ENCODE measurements around the gene JMJD4. TPM values are rescaled to one million over a fixed set of nuclear protein-coding genes. Genes with fewer than 3 reads are reported as not detected.
A peak's percentile ranks its signal among the peaks of the same experiment; 100 is the strongest.

JMJD4 gene
- total and polyA plus RNA-seq, 9 of the 15 experiments (the other 6 are each of a cell fraction or from before 2014, with no cell fraction given) = 1.4 to 42.6 (median 29.2) TPM

DNA sequence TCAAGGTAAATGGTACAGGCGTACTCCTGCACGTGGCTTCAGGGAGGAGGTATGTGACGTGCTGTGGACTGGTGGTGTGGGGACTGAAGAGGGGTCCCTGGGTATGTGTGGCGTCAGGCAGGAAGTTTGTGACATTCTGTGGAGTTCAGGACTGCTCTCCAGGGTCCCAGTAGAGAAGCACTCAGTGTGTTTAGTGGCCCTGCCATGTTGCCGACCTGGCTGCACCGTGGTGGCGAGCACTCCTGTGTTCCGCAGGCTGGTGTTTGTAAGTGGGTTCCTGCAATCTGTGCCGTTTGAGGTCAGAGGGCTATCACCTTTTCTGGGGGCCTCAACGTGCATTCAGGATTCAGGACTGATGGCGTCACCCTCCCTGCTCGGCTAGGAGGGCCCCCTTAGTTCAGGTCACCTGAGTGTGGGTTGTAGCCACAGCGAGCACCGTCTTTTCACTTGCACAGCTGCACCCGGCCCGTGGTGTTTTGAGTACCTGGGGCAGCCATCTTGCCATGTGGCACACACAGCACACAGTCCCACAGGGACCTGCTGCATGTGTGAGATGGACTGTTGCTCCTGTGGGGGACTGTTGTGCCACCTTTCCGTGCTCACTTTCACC, 26.6 kb upstream of the JMJD4 start:
- Histone ChIP-seq H3K9me1 (ENCODE audit: control insufficient read depth, insufficient read depth, low read length) (peaks cover 10% of the 10 kb centered on the region), H3K4me2 (ENCODE audit: insufficient read depth, low read length) (no peak overlapping the region), H3K36me3 (ENCODE audit: control insufficient read depth, insufficient read depth, low read length) (peaks cover 76% of the 10 kb centered on the region), H3K79me2 (ENCODE audit: control insufficient read depth, insufficient read depth, low read length) (peaks cover 13% of the 10 kb centered on the region), H3K4me1 (replicated peaks in 1 of 2; ENCODE audit: control insufficient read depth in 2 of 2, insufficient read depth in 2 of 2, low read length in 2 of 2) (peaks cover 5 to 20% of the 10 kb centered on the region in 2 experiments), H4K20me1 (replicated peaks; ENCODE audit: control insufficient read depth, insufficient read depth, low read length) (peaks cover 18% of the 10 kb centered on the region; the same call in 1 of the 2 replicates), H3K9me3 (replicated peaks; ENCODE audit: control insufficient read depth, insufficient read depth, low read depth, low read length) (no peaks in the 10 kb centered on the region), H3K9ac (ENCODE audit: insufficient read depth in 1 of 2, low read depth in 2 of 2, low read length in 2 of 2) (peak overlapping the region in 1 of 2 experiments; percentile 86; a peak in 2 of 4 replicates), H2AFZ (ENCODE audit: low read depth, low read length) (no peak overlapping the region), H3K4me3 (no peak overlapping the region), H3K27ac (ENCODE audit: extremely low read depth, low read depth, low read length) (no peak overlapping the region), H3K27me3 (ENCODE audit: control insufficient read depth in 2 of 2, insufficient read depth in 2 of 2, low read length in 2 of 2) (no peaks in the 10 kb centered on the region)
- ChIA-PET CTCF (ENCODE audit: low intra/inter-chr PET ratio) (interaction anchor here (0.7 to 2.3 kb wide), 5 partner anchors 10 to 1170 kb away, joined by 3 to 25 read pairs (median 6); partner anchors contain the start of gene WNT9A), POLR2A (no interaction called here)
- ATAC-seq = no peak
- no TSS peak for BruUV-seq (replicated peaks)
- WGBS (ENCODE audit: insufficient coverage, low coverage, missing lambda C conversion rate) = 73% methylated on average over 17 of the region's 17 CpGs
- in situ Hi-C loops (cut with MboI) = loop anchor here (5.0 to 10.0 kb wide), 2 partner anchors 173 to 756 kb away; no protein-coding TSS in a partner anchor
- FAIRE-seq = no peak
- DNase-seq (ENCODE audit: extremely low read depth in 1 of 4, low spot score in 3 of 4) = no peak
- intact Hi-C loops (cut with micrococcal nuclease) = loop anchor here (1.0 to 5.0 kb wide), 3 partner anchors 185 to 316 kb away; no protein-coding TSS in a partner anchor
- TF ChIP-seq HNRNPH1 (optimal IDR thresholded peaks at IDR 0.05; ENCODE audit: low read depth, low read length) (no peak), PPARD (CRISPR knock-in tag; IDR thresholded peaks at IDR 0.05) (no peak), LEF1 (IDR thresholded peaks at IDR 0.05) (no peak), POLR2AphosphoS5 (IDR thresholded peaks at IDR 0.05; ENCODE audit: control insufficient read depth, insufficient read depth, low read depth, low read length) (no peak), ZNF311 (CRISPR knock-in tag; IDR thresholded peaks at IDR 0.05) (no peak)
- TF ChIP-seq, protein P1, sequence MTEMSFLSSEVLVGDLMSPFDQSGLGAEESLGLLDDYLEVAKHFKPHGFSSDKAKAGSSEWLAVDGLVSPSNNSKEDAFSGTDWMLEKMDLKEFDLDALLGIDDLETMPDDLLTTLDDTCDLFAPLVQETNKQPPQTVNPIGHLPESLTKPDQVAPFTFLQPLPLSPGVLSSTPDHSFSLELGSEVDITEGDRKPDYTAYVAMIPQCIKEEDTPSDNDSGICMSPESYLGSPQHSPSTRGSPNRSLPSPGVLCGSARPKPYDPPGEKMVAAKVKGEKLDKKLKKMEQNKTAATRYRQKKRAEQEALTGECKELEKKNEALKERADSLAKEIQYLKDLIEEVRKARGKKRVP (CRISPR knock-in tag; IDR thresholded peaks at IDR 0.05) = no peak
- TF ChIP-seq, protein P2, sequence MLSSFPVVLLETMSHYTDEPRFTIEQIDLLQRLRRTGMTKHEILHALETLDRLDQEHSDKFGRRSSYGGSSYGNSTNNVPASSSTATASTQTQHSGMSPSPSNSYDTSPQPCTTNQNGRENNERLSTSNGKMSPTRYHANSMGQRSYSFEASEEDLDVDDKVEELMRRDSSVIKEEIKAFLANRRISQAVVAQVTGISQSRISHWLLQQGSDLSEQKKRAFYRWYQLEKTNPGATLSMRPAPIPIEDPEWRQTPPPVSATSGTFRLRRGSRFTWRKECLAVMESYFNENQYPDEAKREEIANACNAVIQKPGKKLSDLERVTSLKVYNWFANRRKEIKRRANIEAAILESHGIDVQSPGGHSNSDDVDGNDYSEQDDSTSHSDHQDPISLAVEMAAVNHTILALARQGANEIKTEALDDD (IDR thresholded peaks at IDR 0.05) = no peak
- TF ChIP-seq, protein P3, sequence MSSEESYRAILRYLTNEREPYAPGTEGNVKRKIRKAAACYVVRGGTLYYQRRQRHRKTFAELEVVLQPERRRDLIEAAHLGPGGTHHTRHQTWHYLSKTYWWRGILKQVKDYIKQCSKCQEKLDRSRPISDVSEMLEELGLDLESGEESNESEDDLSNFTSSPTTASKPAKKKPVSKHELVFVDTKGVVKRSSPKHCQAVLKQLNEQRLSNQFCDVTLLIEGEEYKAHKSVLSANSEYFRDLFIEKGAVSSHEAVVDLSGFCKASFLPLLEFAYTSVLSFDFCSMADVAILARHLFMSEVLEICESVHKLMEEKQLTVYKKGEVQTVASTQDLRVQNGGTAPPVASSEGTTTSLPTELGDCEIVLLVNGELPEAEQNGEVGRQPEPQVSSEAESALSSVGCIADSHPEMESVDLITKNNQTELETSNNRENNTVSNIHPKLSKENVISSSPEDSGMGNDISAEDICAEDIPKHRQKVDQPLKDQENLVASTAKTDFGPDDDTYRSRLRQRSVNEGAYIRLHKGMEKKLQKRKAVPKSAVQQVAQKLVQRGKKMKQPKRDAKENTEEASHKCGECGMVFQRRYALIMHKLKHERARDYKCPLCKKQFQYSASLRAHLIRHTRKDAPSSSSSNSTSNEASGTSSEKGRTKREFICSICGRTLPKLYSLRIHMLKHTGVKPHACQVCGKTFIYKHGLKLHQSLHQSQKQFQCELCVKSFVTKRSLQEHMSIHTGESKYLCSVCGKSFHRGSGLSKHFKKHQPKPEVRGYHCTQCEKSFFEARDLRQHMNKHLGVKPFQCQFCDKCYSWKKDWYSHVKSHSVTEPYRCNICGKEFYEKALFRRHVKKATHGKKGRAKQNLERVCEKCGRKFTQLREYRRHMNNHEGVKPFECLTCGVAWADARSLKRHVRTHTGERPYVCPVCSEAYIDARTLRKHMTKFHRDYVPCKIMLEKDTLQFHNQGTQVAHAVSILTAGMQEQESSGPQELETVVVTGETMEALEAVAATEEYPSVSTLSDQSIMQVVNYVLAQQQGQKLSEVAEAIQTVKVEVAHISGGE (CRISPR knock-in tag; IDR thresholded peaks at IDR 0.05) = no peak
- TF ChIP-seq, protein P4, sequence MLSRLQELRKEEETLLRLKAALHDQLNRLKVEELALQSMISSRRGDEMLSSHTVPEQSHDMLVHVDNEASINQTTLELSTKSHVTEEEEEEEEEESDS (CRISPR knock-in tag; IDR thresholded peaks at IDR 0.05) = no peak
- TF ChIP-seq, protein P5, sequence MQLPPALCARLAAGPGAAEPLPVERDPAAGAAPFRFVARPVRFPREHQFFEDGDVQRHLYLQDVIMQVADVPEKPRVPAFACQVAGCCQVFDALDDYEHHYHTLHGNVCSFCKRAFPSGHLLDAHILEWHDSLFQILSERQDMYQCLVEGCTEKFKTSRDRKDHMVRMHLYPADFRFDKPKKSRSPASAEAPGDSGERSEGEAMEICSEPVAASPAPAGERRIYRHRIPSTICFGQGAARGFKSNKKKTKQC (CRISPR knock-in tag; IDR thresholded peaks at IDR 0.05) = no peak
- TF ChIP-seq, protein P6, sequence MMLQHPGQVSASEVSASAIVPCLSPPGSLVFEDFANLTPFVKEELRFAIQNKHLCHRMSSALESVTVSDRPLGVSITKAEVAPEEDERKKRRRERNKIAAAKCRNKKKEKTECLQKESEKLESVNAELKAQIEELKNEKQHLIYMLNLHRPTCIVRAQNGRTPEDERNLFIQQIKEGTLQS (IDR thresholded peaks at IDR 0.05) = no peak
- TF ChIP-seq, protein P6 (CRISPR knock-in tag; conservative IDR thresholded peaks at IDR 0.05) = no peak
